ENCODE measurements around the gene DNHD1. TPM values are rescaled to one million over a fixed set of nuclear protein-coding genes. Genes with fewer than 3 reads are reported as not detected.

The DNHD1 gene
- total RNA-seq, 6 experiments from 2014 or later: 1.4 to 2.3 (median 1.6) TPM

GRCh38 chr11:6579681-6580080 is 82.6 kb downstream of the DNHD1 start:
- Mint-ChIP-seq H3K36me3 (ENCODE audit: low read depth) (peaks cover 40% of the 10 kb centered on the region), H3K4me1 (ENCODE audit: low read depth) (peaks cover 25% of the 10 kb centered on the region), H3K9me3 (peaks cover 20% of the 10 kb centered on the region), H3K27me3 (ENCODE audit: insufficient read depth) (no peaks in the 10 kb centered on the region; the same call in 1 of the 2 replicates), H3K4me3 (no peak overlapping the region), H3K27ac (no peak overlapping the region)
- no peak for TF ChIP-seq CTCF (IDR thresholded peaks at IDR 0.05)
- DNase-seq: no peak

- H3K4me3 Mint-ChIP-seq: no peak overlapping the region
- no peak for DNase-seq
- H3K36me3 Mint-ChIP-seq (ENCODE audit: low read depth): peaks cover 44% of the 10 kb centered on the region
- H3K9me3 Mint-ChIP-seq: peaks cover 25% of the 10 kb centered on the region
- TF ChIP-seq CTCF (IDR thresholded peaks at IDR 0.05): no peak
- H3K27ac Mint-ChIP-seq: no peak overlapping the region
- peaks cover 11% of the 10 kb centered on the region for H3K4me1 Mint-ChIP-seq (ENCODE audit: low read depth)
- no peaks in the 10 kb centered on the region; the same call in 1 of the 2 replicates for H3K27me3 Mint-ChIP-seq (ENCODE audit: insufficient read depth)
Measured at GRCh38 chr11:6583584-6583983, 86.5 kb downstream of the DNHD1 start.

GRCh38 chr11:6584528-6584927 is 87.4 kb downstream of the DNHD1 start:
- peaks cover 44% of the 10 kb centered on the region for H3K36me3 Mint-ChIP-seq (ENCODE audit: low read depth)

GRCh38 chr11:6586434-6587359 is 89.6 kb downstream of the DNHD1 start:
- H3K4me1 Mint-ChIP-seq (ENCODE audit: low read depth): peaks cover 16% of the 10 kb centered on the region
- H3K27me3 Mint-ChIP-seq (ENCODE audit: insufficient read depth): no peaks in the 10 kb centered on the region
- H3K27ac Mint-ChIP-seq: no peak overlapping the region
- peaks cover 25% of the 10 kb centered on the region for H3K9me3 Mint-ChIP-seq
- TF ChIP-seq CTCF (IDR thresholded peaks at IDR 0.05): no peak
- H3K36me3 Mint-ChIP-seq (ENCODE audit: low read depth): peaks cover 37% of the 10 kb centered on the region
- DNase-seq: no peak
- no peak overlapping the region for H3K4me3 Mint-ChIP-seq

More at GRCh38 chr11:6584528-6584927, 87.4 kb downstream of the DNHD1 start:
- H3K27me3 Mint-ChIP-seq (ENCODE audit: insufficient read depth): no peaks in the 10 kb centered on the region; the same call in 1 of the 2 replicates
- DNase-seq: no peak
- no peak overlapping the region for H3K27ac Mint-ChIP-seq
- peaks cover 16% of the 10 kb centered on the region for H3K4me1 Mint-ChIP-seq (ENCODE audit: low read depth)
- TF ChIP-seq CTCF (IDR thresholded peaks at IDR 0.05): no peak
- H3K9me3 Mint-ChIP-seq: peaks cover 25% of the 10 kb centered on the region
- H3K4me3 Mint-ChIP-seq: no peak overlapping the region

- no peak for TF ChIP-seq CTCF (IDR thresholded peaks at IDR 0.05)
- Mint-ChIP-seq H3K4me1 (ENCODE audit: low read depth) (peaks cover 16% of the 10 kb centered on the region), H3K27me3 (ENCODE audit: insufficient read depth) (no peaks in the 10 kb centered on the region; the same call in 1 of the 2 replicates), H3K9me3 (peaks cover 25% of the 10 kb centered on the region), H3K36me3 (ENCODE audit: low read depth) (peaks cover 33% of the 10 kb centered on the region), H3K4me3 (no peak overlapping the region), H3K27ac (no peak overlapping the region)
- DNase-seq: no peak
Measured at GRCh38 chr11:6587360-6587953, 90.4 kb downstream of the DNHD1 start.
